GM19035 (cell line): ENCODE data around the gene GUCY1B1.
A peak's percentile ranks its signal among the peaks of the same experiment; 100 is the strongest.

Source experiments
- ATAC-seq: cut with Tn5 transposase; IDR thresholded peaks from one replicate; pipeline ENCODE4 v1.9.1; 2021; ENCODE audit not compliant: unreplicated experiment

The GUCY1B1 gene

GRCh38 chr4:155758481-155759371 lies at the start of gene GUCY1B1:
GUCY1B1 (plus strand) TSS chr4:155759021; CDS start chr4:155759141, 120 bp downstream.
- ATAC-seq, result peak; percentile 97

- no peak for ATAC-seq
Measured at GRCh38 chr4:155709918-155710317, 48.9 kb upstream of the GUCY1B1 start.

DNA sequence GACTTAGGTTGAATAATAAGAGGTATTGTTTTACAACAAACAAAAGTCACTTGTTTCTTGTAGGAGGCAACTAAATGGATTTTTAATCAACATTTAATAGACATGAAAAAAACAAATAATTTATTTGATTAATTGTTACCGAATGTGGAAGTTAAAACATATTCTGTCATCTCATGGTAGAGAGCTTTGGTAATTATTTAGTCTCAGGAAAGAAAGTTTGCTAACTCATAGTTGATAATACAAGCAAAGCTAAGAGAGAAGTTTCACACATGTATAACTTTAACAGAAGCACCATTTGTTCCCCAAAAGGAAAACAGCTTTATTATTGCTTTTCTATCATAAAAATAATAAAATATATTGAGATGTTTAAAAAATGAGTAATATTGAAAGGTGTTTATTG lies 47.3 kb upstream of the GUCY1B1 start:
- no peak for ATAC-seq

GRCh38 chr4:155712846-155713245 lies 46.0 kb upstream of the GUCY1B1 start:
- ATAC-seq, result no peak

- no peak for ATAC-seq
Measured at GRCh38 chr4:155713911-155714310, 44.9 kb upstream of the GUCY1B1 start.

DNA sequence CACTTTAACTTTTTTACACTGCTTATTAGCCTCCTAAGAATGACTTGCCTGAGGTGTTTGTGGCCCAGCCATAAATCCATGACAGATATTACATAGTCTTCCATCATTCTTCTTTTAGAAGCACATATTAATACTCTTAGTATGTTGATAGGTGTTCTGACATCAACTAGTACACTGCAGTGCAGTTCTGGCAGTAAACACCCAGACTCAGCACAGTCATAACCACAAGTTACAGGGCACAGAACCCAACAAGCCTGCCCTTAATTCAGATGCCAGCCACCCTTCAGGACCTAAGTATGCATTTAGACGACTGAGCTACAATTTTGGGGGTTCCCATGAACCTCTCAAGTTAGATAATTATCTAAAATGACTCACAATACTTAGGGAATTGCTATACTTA lies 36.5 kb upstream of the GUCY1B1 start:
- ATAC-seq, result no peak

DNA sequence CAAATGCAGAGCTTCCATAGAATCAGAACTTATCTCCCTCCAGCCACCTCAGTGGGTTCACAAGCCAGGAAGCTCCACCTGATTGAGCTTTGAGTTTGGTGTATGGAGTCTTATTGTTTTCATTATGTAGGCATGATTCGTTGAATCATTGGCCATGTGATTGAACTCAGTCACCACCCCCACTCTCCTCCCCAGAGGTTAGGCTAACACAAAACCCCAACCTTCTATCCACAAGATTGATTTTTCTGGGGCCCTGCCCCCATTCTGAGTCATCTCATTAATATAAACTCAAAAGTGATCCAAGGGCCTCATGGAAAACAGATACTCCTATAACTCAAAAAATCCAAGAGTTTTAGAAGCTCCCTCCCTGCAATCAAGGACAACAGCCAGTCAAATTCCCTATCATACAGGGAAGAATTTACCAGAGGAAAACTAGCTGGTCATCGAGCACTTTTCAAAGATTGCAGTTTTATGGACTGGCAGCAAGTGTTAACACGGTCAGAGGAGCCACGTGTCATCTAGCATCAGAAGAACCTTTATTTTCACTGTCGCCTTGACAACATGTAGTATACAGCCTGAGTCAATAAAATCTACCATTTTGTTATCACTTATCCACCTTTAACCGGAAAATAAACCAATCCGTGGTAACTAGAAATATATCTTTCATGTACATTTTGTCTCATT lies 35.9 kb upstream of the GUCY1B1 start:
- ATAC-seq, result no peak

DNA sequence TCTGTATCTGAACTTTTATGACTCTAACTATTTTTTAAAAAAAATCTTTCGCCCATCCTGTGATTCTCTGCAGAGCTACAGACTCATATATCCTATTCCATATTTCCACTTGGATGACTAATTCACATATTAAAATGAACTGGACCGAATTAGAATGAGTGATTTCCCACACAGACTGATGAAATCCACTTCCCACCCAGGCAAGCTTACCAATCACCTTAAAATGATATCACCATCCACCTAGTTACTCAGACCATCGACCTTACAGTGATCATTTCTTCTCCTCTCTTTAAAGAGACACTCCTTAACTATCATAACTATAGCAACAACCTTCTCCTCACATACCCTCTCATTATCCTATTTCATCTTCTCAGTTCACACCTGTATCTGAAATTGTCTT lies 34.1 kb upstream of the GUCY1B1 start:
- no peak for ATAC-seq

GRCh38 chr4:155734065-155734464 lies 24.8 kb upstream of the GUCY1B1 start:
- no peak for ATAC-seq

- no peak for ATAC-seq
Measured at GRCh38 chr4:155734951-155735350, 23.9 kb upstream of the GUCY1B1 start.

DNA sequence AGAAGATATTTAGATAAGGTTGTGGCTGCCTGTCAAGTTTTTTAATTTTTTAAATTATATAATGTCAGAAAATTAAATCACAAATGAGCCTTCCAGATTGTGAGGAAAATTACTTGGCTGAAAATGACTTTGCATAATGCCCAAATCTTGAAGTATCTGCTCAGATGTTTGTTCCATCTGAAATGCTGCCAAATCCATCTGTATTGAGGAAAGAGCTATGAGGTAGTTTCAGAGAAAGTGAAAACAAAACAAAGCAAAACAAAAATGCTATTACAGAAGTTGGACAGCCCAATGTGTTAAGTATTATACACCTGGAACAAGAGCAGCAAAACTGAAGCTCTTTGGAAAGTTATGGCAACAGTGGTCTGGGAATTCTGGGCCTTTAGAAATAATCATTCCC lies 23.3 kb upstream of the GUCY1B1 start:
- no peak for ATAC-seq

DNA sequence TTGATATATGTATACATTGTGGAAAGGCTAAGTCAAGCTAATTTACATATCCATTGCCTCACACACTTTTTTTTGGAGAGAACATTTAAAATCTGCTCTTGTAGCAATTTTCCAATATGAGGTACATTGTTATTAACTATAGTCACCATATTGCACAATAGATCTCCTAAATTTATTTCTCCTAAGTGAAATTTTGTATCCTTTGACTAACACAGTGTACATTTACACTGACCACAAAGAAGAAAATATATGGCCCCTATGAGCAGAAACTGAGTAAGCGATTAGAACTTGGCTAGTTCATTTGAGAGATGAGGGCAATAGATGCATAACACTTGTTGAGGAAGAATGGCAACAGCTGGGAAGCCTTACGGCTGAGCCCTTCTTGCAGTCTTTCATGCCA lies 20.3 kb upstream of the GUCY1B1 start:
- ATAC-seq, result no peak

- no peak for ATAC-seq
Measured at GRCh38 chr4:155741546-155741945, 17.3 kb upstream of the GUCY1B1 start.

DNA sequence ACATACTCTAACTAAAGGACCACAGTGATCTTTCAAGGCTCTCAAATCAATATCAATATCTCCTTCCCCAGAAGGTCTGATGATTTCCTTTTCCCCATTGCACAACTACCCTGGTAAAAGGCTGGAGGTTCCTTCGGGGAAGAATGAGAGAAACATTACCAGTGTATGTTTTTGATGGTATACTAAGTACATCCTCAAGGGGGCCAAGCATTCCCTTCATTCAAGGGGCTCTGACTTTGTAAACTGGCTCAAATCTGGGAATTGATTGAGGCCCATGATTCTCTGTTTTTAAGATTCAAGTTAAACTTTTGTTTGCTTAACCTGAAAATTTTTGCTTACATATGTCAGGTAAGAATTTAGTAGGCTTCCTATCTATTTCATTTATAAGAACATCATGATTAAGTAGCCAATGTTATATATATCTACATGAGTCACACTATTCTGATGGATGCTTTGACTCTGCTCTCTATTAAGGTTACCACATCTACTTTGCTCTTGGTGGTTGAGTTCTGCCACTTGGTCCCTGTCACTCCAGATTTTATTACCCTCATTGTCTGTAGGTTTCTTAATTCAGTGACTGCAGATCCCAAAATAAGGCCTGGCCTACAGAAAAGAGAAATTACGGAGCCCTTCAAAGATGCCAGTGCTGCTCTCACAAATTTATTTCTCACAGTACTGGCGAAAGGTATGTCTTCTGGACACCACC lies 16.4 kb upstream of the GUCY1B1 start:
- ATAC-seq, result no peak

GRCh38 chr4:155745984-155746383 lies 12.8 kb upstream of the GUCY1B1 start:
- no peak for ATAC-seq

GRCh38 chr4:155748039-155748438 lies 10.8 kb upstream of the GUCY1B1 start:
- no peak for ATAC-seq

DNA sequence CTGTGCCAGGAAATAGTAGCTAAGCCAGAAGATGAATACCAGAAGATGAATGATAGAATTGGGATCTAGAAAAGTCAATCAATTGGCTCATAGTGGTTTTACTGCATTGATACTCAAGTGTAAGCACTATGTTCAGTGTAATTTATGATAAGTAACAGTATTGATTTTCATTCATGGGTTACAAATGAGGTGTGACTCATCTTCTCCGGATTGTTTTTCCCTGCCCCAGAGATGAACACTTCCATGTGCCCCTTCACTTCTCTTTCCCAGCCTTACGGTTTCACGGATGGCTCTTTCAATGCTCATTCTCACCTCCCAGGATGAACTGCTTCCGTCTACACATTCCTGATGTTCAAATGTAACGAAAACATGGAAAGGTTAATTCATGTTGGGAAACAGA lies 9.8 kb upstream of the GUCY1B1 start:
- ATAC-seq, result no peak

DNA sequence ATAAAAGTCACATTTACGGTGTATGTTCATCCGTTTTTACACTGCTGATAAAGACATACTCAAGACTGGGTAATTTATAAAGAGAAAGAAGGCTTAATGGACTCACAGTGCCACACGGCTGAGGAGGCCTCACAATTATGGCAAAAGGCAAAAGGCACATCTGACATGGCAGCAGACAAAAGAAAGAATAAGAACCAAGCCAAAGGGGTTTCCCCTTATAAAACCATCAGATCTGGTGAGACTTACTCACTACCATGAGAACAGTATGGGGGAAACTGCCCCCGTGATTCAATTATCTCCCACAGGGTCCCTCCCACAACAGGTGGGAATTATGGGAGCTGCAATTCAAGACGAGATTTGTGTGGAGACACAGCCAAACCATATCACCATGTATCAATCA lies 7.3 kb upstream of the GUCY1B1 start:
- no peak for ATAC-seq

GRCh38 chr4:155757745-155758265 lies 1.0 kb upstream of the GUCY1B1 start:
- ATAC-seq, result no peak

- ATAC-seq, result peak; percentile 25
Measured at GRCh38 chr4:155759372-155760252, 791 bp downstream of the GUCY1B1 start.
